ENCODE measurements around the gene KSR1.
A peak's percentile ranks its signal among the peaks of the same experiment; 100 is the strongest.

Gene KSR1

GRCh38 chr17:27514595-27515413, 58.6 kb downstream of the KSR1 start:
- peak; percentile 50 for DNase-seq (ENCODE audit: low spot score)

GRCh38 chr17:27518048-27518447, 61.8 kb downstream of the KSR1 start:
- no peak for DNase-seq (ENCODE audit: low spot score)

- no peak for DNase-seq (ENCODE audit: low spot score)
Observed at GRCh38 chr17:27518545-27519521, 62.6 kb downstream of the KSR1 start.

GRCh38 chr17:27519550-27519949, 63.3 kb downstream of the KSR1 start:
- DNase-seq (ENCODE audit: low spot score), result no peak

GRCh38 chr17:27520491-27521185, 64.4 kb downstream of the KSR1 start:
- peak; percentile 94 for DNase-seq (ENCODE audit: low spot score)

GRCh38 chr17:27521281-27522027, 65.2 kb downstream of the KSR1 start:
- DNase-seq (ENCODE audit: low spot score), result no peak

- no peak for DNase-seq (ENCODE audit: low spot score)
Observed at GRCh38 chr17:27522028-27522635, 65.9 kb downstream of the KSR1 start.

GRCh38 chr17:27523712-27524111, 67.5 kb downstream of the KSR1 start:
- DNase-seq (ENCODE audit: low spot score), result no peak

- no peak for DNase-seq (ENCODE audit: low spot score)
Observed at GRCh38 chr17:27524594-27524993, 68.3 kb downstream of the KSR1 start.

- no peak for DNase-seq (ENCODE audit: low spot score)
Observed at GRCh38 chr17:27525316-27525715, 69.1 kb downstream of the KSR1 start.

- no peak for DNase-seq (ENCODE audit: low spot score)
Observed at GRCh38 chr17:27525836-27526603, 69.8 kb downstream of the KSR1 start.

GRCh38 chr17:27526604-27527002, 70.4 kb downstream of the KSR1 start:
- peak; percentile 56 for DNase-seq (ENCODE audit: low spot score)

GRCh38 chr17:27529230-27529796, 73.1 kb downstream of the KSR1 start:
- no peak for DNase-seq (ENCODE audit: low spot score)

- no peak for DNase-seq (ENCODE audit: low spot score)
Observed at GRCh38 chr17:27530764-27531391, 74.6 kb downstream of the KSR1 start.

GRCh38 chr17:27531469-27531961, 75.3 kb downstream of the KSR1 start:
- DNase-seq (ENCODE audit: low spot score), result no peak

GRCh38 chr17:27532269-27533263, 76.3 kb downstream of the KSR1 start:
- peak; percentile 54 for DNase-seq (ENCODE audit: low spot score)

GRCh38 chr17:27533874-27534815, 77.9 kb downstream of the KSR1 start:
- no peak for DNase-seq (ENCODE audit: low spot score)
